GM12872 (cell line): ENCODE data around the gene CHMP5.

ENCODE experiments used
- TF ChIP-seq, protein P1 (sequence below): IDR thresholded peaks from 3 replicates; pipeline ENCODE4 v1.5.1; 2011; ENCODE audit warnings: low read depth, mild to moderate bottlenecking, low read length, moderate library complexity; ENCODE audit not compliant: insufficient read depth

Gene CHMP5

DNA sequence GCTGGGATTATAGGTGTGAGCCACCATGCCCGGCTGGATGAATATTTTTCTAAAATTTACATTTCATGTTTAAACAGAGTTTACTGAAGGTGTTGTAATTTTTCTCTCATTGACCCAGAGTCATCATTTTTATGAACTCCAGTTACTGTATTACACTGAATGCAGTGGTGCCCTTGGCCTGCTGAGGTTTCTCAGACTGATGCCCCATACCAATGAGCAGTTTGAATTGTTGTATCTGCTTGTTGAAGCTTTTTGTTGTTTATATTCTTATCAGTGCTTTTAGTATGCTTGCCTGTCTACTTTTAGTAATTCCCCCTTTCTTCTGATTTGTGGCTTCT is 55.4 kb downstream of the CHMP5 start:
- TF ChIP-seq, protein P1, sequence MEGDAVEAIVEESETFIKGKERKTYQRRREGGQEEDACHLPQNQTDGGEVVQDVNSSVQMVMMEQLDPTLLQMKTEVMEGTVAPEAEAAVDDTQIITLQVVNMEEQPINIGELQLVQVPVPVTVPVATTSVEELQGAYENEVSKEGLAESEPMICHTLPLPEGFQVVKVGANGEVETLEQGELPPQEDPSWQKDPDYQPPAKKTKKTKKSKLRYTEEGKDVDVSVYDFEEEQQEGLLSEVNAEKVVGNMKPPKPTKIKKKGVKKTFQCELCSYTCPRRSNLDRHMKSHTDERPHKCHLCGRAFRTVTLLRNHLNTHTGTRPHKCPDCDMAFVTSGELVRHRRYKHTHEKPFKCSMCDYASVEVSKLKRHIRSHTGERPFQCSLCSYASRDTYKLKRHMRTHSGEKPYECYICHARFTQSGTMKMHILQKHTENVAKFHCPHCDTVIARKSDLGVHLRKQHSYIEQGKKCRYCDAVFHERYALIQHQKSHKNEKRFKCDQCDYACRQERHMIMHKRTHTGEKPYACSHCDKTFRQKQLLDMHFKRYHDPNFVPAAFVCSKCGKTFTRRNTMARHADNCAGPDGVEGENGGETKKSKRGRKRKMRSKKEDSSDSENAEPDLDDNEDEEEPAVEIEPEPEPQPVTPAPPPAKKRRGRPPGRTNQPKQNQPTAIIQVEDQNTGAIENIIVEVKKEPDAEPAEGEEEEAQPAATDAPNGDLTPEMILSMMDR: no peak

DNA sequence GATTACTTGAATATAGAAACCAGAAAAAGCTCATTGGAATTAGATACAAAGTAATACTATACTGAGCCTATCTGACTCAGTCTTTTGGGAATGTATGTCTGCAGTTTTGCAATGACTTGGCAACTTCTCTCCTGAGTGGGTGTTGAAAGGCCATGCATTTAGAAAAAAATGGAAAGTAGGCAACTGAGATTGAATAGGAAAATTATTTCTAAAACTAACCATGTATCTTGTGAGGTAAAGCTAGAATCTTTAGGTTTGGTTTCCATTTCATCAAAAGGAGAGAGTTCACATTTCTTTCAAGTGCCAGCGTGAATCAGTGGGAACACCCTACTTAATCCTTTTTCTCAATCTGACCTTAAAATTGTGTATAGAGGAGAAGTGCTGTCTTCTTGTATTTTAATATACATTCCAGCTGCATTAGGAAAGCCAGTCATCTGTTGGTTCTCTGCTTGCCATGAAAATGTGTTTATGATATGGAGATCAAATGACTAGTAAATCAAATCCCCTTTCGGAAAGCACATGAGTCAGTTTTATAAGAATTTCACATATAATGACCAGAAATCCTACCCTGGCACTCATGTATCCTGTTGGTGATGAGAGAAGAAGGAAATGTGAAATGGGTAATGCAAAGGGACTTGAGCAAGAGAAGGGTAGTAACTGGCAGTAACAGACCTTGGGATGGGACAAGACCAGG is 55.9 kb downstream of the CHMP5 start:
- TF ChIP-seq, protein P1: no peak

DNA sequence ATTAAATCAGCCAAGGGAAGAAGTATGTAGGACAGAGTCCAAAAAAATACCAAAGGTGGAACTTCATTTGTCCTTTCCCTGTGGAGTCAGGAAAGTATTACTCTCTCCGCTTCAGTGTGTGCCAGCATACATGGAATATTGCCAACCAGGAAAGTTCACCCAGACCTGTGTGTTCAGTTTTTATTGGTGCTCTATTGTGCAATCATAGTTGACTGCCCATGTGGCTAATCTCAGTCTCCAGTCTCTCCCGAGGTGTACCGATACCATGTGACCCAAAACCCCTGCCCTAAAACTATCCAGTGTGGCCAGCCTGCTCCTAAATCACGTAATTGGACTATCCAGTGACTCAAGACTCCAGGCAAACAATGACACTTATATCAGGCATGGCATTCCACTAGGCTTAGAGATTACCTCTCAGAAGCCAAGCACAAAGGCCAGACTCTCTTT is 64.3 kb downstream of the CHMP5 start:
- TF ChIP-seq, protein P1: no peak

DNA sequence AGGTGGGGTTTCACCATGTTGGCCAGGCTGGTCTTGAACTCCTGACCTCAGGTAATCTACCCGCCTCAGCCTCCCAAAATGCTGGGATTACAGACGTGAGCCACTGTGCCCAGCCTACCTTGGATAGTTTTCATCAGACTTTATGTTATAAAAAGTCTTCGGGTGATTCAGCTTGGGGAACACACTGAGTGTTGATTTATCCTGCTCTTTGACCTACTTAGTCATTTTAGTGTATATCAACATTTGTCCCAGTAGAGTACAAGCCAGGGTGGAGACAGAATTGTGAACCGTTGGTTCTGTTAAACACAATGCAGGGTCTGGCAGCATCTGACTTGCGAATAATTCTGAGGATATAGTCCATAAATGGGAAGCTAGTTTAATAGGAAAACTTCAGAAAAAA is 65.1 kb downstream of the CHMP5 start:
- TF ChIP-seq, protein P1: no peak

DNA sequence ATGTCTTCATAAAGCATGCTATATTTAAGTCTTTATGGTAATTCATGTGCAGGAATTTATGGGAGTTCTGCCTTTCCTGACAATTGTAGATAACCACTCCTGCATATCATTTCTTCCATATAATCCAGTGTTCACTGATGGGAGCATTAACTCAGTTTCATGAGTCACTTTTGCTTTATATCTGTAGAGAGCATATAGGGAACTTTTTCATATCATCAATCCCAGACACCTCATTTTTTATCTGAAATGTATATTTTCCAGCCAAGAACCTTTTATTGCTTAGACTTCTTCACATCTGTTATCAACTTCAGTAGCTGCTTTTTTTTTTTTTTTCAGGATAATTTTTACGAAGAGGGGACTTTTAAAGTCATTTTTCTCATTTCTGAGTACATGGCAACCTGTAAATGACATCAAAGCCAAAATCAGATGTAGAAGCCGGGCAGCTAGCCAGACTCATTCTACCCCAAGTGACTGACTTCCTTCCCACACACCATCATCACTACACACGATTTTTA is 66.6 kb downstream of the CHMP5 start:
- TF ChIP-seq, protein P1: no peak
